Activated CD8-positive, alpha-beta T cell treated with anti-CD3 and anti-CD28 coated beads for 36 hours (primary cell): ENCODE measurements around the gene LCE2B. TPM values are rescaled to one million over a fixed set of nuclear protein-coding genes. Genes with fewer than 3 reads are reported as not detected.
"Not testable (repeated sequence)": the region's sequence is repeated elsewhere in the genome, so short reads cannot be mapped to it uniquely, and the experiment has no call there.

Experiments used
- ATAC-seq: fragments of 200-7000 bp; cut with Tn5 transposase; one replicate; pipeline ENCODE4 v1.10.0; 2021; ENCODE audit warnings: mild to moderate bottlenecking, moderate library complexity
- CTCF ChIA-PET: fragments of 350-600 bp; sonication (Branson Sonifier 250); formaldehyde crosslinking; loops from one replicate; lab custom pipeline; 2021; ENCODE audit warnings: antibody characterized with exemption; lab: Charles Lee
- POLR2A ChIA-PET: fragments of 350-600 bp; sonication (Branson Sonifier 250); formaldehyde crosslinking; loops from one replicate; lab custom pipeline; 2021; ENCODE audit warnings: antibody characterized with exemption; lab: Charles Lee
- DNase-seq: peaks from one replicate; pipeline ENCODE4 v3.0.0-alpha.2; 2020
- H3K27ac Mint-ChIP-seq: one replicate; pipeline ENCODE4 v1.8.0; 2021; ENCODE audit warnings: mild to moderate bottlenecking, mixed read lengths
- H3K27me3 Mint-ChIP-seq: one replicate; pipeline ENCODE4 v1.8.0; 2021; ENCODE audit warnings: mixed read lengths
- H3K36me3 Mint-ChIP-seq: one replicate; pipeline ENCODE4 v1.8.0; 2021; ENCODE audit warnings: low read depth, mixed read lengths
- H3K4me1 Mint-ChIP-seq: one replicate; pipeline ENCODE4 v1.8.0; 2021; ENCODE audit warnings: low read depth, mixed read lengths
- H3K4me3 Mint-ChIP-seq: one replicate; pipeline ENCODE4 v1.8.0; 2021; ENCODE audit warnings: mild to moderate bottlenecking, moderate library complexity, mixed read lengths
- H3K9me3 Mint-ChIP-seq: one replicate; pipeline ENCODE4 v1.8.0; 2021; ENCODE audit warnings: mixed read lengths
- CTCF ChIP-seq: fragments of 200-600 bp; IDR thresholded peaks from one replicate; pipeline ENCODE4 v1.8.0; 2022; ENCODE audit warnings: antibody characterized with exemption, mild to moderate bottlenecking
- intact Hi-C: fragments of 100-400 bp; cut with micrococcal nuclease; formaldehyde crosslinking; loops from one replicate; pipeline ENCODE4 v1.10.0; 2022
- total RNA-seq, 2 experiments: library from RNA; stranded (reverse); gene quantifications; one replicate each; pipeline ENCODE4 v1.2.3, GENCODE V29; 2021

Gene LCE2B
- total RNA-seq, 2 experiments from 2014 or later = not detected

DNA sequence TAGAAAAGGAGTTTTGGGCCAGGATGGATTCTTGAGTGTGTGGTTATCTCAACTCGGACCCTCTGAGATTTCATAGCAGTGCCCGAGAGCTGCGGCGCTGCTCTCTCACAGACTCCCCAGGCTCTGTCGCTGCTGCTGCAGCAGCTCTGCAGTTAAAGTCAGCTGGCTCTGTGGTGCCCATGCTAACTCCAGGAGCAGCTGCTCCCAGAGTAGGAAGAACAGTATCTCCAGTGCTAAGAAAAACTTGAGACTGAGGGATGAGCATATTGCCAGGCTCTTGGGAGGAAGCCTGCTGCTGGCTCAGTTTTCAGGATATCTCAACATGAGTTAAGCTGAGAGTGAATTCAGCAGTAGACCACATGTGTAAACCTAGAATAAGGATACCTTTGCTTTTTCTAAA lies 18.3 kb upstream of the LCE2B start:
- Mint-ChIP-seq H3K4me3 (no peak overlapping the region), H3K9me3 (no peaks in the 10 kb centered on the region), H3K36me3 (no peaks in the 10 kb centered on the region), H3K27ac (no peak overlapping the region), H3K4me1 (no peaks in the 10 kb centered on the region), H3K27me3 (peaks cover 4% of the 10 kb centered on the region)
- DNase-seq (no peak), ATAC-seq (no peak)
- ChIA-PET POLR2A (no interaction called here), CTCF (no interaction called here)
- no peak for TF ChIP-seq CTCF
- intact Hi-C loops = no loop called here

- ATAC-seq (no peak), DNase-seq (no peak)
- intact Hi-C loops = no loop called here
- CTCF ChIA-PET = no interaction called here
- no peak overlapping the region for H3K4me3 Mint-ChIP-seq
- POLR2A ChIA-PET = no interaction called here
- H3K27me3 Mint-ChIP-seq = peaks cover 10% of the 10 kb centered on the region
- no peak overlapping the region for H3K27ac Mint-ChIP-seq
- H3K9me3 Mint-ChIP-seq = no peaks in the 10 kb centered on the region
- H3K36me3 Mint-ChIP-seq = no peaks in the 10 kb centered on the region
- no peaks in the 10 kb centered on the region for H3K4me1 Mint-ChIP-seq
- no peak for TF ChIP-seq CTCF
Observed at GRCh38 chr1:152673016-152673415, 12.9 kb upstream of the LCE2B start.

DNA sequence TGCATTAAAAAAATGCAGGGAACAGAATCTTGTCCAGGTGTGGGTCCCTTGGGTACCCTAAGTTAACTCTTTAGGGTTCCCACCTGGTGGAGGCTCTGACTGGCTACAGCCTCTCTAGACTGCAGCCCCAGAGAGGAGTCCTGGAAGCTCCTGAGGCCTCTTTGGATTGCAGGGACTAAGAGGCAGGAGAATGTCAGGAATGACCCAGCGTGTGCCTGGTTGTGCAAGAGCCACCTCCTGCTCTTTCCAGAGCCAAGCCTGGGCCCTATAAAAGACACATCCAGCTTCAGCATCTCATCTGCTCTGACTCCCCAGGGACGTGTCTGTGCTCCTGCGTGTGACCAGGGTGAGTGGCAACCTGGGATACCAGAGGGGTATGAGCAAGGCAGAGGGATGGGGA lies 10.9 kb upstream of the LCE2B start, which contains the start of gene LCE2C:
Gene LCE2C, plus strand, starts transcription at position 297 of the 400 bp plus-strand sequence. CDS start 737 bp downstream, outside the sequence.
- intact Hi-C loops, H3K9me3 Mint-ChIP-seq, H3K4me1 Mint-ChIP-seq, DNase-seq, H3K27ac Mint-ChIP-seq, H3K36me3 Mint-ChIP-seq, POLR2A ChIA-PET, ATAC-seq, H3K4me3 Mint-ChIP-seq: not testable (repeated sequence)
- CTCF ChIA-PET = interaction anchor here (1.2 kb wide), 1 partner anchor 21 kb away, joined by 3 read pairs; no protein-coding TSS in a partner anchor
- H3K27me3 Mint-ChIP-seq = peaks cover 19% of the 10 kb centered on the region

DNA sequence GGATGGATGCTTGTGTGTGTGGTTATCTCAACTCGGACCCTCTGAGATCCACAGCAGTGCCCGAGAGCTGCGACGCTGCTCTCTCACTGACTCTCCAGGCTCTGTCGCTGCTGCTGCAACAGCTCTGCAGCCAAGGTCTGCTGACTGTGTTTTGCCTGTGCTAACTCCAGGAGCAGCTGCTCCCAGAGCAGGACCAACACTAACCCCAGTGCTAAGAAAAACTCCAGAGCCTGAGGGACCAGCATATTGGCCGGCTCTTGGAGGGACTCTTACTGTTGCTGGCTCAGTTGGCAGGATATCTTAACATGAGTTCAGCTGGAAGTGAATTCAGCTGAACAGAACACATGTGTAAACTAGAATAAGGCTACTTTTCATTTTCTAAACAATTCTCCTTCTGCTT lies 6.5 kb upstream of the LCE2B start:
- DNase-seq = no peak
- no peak overlapping the region for H3K27ac Mint-ChIP-seq
- no peaks in the 10 kb centered on the region for H3K9me3 Mint-ChIP-seq
- CTCF ChIA-PET = no interaction called here
- H3K36me3 Mint-ChIP-seq = no peaks in the 10 kb centered on the region
- intact Hi-C loops = no loop called here
- ATAC-seq = no peak
- H3K4me3 Mint-ChIP-seq = no peak overlapping the region
- H3K4me1 Mint-ChIP-seq = no peaks in the 10 kb centered on the region
- POLR2A ChIA-PET = no interaction called here
- no peak for TF ChIP-seq CTCF
- H3K27me3 Mint-ChIP-seq = peaks cover 21% of the 10 kb centered on the region

DNA sequence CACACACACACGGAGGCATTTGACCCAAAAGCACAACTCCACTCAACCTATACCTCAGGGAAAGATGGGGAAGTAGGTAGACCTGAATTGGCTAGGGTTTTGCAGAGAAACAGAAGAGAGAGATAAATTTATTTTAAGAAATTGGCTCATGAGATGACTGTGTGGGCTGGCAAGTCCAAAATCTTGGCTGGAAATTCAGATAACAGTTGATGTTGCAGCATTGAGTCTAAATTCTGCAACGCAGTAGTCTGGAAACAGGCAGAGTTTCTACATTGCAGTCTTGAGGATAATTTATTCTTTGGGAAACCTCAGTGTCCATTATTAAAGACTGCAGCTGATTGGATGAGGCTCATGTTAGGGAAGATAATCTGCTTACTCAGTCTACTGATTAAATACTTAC lies 4.3 kb upstream of the LCE2B start:
- ChIA-PET CTCF (no interaction called here), POLR2A (no interaction called here)
- peaks cover 21% of the 10 kb centered on the region for H3K27me3 Mint-ChIP-seq
- DNase-seq = no peak
- TF ChIP-seq CTCF = no peak
- no peaks in the 10 kb centered on the region for H3K9me3 Mint-ChIP-seq
- intact Hi-C loops = no loop called here
- H3K4me3 Mint-ChIP-seq = no peak overlapping the region
- no peaks in the 10 kb centered on the region for H3K4me1 Mint-ChIP-seq
- no peaks in the 10 kb centered on the region for H3K36me3 Mint-ChIP-seq
- no peak overlapping the region for H3K27ac Mint-ChIP-seq
- no peak for ATAC-seq

GRCh38 chr1:152683846-152684245 lies 2.1 kb upstream of the LCE2B start:
- Mint-ChIP-seq H3K4me3 (no peak overlapping the region), H3K27me3 (peaks cover 15% of the 10 kb centered on the region), H3K27ac (no peak overlapping the region), H3K36me3 (no peaks in the 10 kb centered on the region), H3K4me1 (no peaks in the 10 kb centered on the region), H3K9me3 (no peaks in the 10 kb centered on the region)
- TF ChIP-seq CTCF = no peak
- intact Hi-C loops = no loop called here
- DNase-seq (no peak), ATAC-seq (no peak)
- CTCF ChIA-PET = interaction anchor here (0.6 kb wide), 1 partner anchor 31 kb away, joined by 3 read pairs; no protein-coding TSS in a partner anchor
- POLR2A ChIA-PET = no interaction called here
